Stomach smooth muscle (tissue), 2 donors: ENCODE data around the gene C2CD2L.
A peak's percentile ranks its signal among the peaks of the same experiment; 100 is the strongest.
"Not testable (repeated sequence)": the region's sequence is repeated elsewhere in the genome, so short reads cannot be mapped to it uniquely, and the experiment has no call there.

Experiments
- H3K27ac ChIP-seq: one replicate; pipeline ENCODE4 v1.7.0; 2013; ENCODE audit warnings: mild to moderate bottlenecking, low read length, inconsistent platforms
- H3K27me3 ChIP-seq, 2 donors: one replicate each; pipeline ENCODE4 v1.7.0; 2013; ENCODE audit warnings: low read length in 2 of 2; ENCODE audit not compliant: insufficient read depth in 2 of 2, control insufficient read depth in 1 of 2
- H3K36me3 ChIP-seq, 2 donors: one replicate each; pipeline ENCODE4 v1.7.0; 2013; ENCODE audit warnings: low read length in 2 of 2; ENCODE audit not compliant: control insufficient read depth in 2 of 2, insufficient read depth in 2 of 2
- H3K4me1 ChIP-seq: one replicate; pipeline ENCODE4 v1.7.0; 2013; ENCODE audit warnings: low read length; ENCODE audit not compliant: control insufficient read depth, insufficient read depth
- H3K4me3 ChIP-seq, 2 donors: one replicate each; pipeline ENCODE4 v1.7.0; 2013; ENCODE audit warnings: low read length in 2 of 2
- H3K9ac ChIP-seq, 2 donors: one replicate each; pipeline ENCODE4 v1.7.0; 2013; ENCODE audit warnings: low read length in 2 of 2, mild to moderate bottlenecking in 1 of 2
- H3K9me3 ChIP-seq, 2 donors: one replicate each; pipeline ENCODE4 v1.7.0; 2013; ENCODE audit warnings: low read length in 2 of 2; ENCODE audit not compliant: control insufficient read depth in 2 of 2
- donor health status: healthy.
- donor health status: Pancreatic carcinoma.

The C2CD2L gene

DNA sequence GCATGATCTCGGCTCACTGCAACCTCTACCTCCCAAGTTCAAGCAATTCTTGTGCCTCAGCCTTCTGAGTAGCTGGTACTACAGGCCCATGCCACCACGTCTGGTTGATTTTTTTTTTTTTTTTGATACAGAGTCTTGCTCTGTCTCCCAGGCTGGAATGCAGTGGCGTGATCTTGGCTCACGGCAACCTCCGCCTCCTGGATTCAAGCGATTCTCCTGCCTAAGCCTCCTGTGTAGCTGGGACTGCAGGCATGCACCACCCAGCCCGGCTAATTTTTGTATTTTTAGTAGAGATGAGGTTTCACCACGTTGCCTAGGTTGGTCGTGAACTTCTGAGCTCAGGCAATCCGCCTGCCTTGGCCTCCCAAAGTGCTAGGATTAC is 59.9 kb downstream of the C2CD2L start:
- not testable (repeated sequence) for H3K27ac ChIP-seq, H3K4me3 ChIP-seq, H3K36me3 ChIP-seq, H3K27me3 ChIP-seq, H3K9ac ChIP-seq, H3K9me3 ChIP-seq
- peaks cover 11% of the 10 kb centered on the region for H3K4me1 ChIP-seq

DNA sequence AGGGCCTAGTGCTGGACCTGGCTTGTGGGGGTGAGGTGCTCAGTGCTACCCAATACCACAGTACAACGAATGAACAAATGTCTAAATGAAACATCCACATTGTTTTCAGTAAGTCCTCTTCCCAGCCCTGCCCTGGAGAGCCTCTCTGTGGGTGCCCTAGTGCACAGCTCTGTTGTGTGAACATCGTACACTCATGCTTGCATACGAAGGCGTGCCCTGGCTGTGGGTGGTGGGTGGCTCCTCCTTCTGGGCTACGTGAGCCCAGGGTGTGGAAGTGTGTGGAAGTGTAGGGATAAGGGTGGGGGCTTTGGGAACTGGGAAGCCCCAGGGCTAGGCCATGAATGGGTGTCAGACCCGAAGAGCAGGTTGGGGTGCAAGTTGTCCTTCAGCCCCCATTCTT is 60.8 kb downstream of the C2CD2L start:
- H3K27me3 ChIP-seq: no peaks in the 10 kb centered on the region
- peak overlapping the region in 1 of 2 donors; percentile 83 for H3K4me3 ChIP-seq
- peak overlapping the region; percentile 90 for H3K27ac ChIP-seq
- no peaks in the 10 kb centered on the region for H3K9me3 ChIP-seq
- peaks cover 11% of the 10 kb centered on the region for H3K4me1 ChIP-seq
- H3K9ac ChIP-seq: no peak overlapping the region
- peaks cover 0 to under 1% of the 10 kb centered on the region in 2 donors for H3K36me3 ChIP-seq
